Measurements from ENCODE around the gene PDHX. TPM values are rescaled to one million over a fixed set of nuclear protein-coding genes. Genes with fewer than 3 reads are reported as not detected.

PDHX gene
- total RNA-seq, 1 donor from 2014 or later: 57.9 TPM

- no peak for DNase-seq (ENCODE audit: low spot score)
These were observed 72.2 kb downstream of the PDHX start for GRCh38 chr11:34988294-34989255.

GRCh38 chr11:34990916-34991315, 74.5 kb downstream of the PDHX start:
- DNase-seq (ENCODE audit: low spot score): no peak

DNA sequence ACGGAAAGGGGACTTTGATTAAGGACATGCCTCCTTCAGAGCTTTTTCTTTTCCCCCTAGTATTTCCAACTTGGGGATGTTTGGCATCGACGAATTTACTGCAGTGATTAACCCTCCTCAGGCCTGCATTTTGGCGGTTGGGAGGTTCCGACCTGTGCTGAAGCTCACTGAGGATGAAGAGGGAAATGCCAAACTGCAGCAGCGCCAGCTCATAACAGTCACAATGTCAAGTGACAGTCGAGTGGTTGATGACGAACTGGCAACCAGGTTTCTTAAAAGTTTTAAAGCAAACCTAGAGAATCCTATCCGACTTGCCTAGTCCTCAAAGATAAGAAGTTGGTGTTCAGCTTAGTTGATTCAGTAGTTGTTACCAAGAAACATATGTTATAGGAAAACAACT, 78.4 kb downstream of the PDHX start:
- no peak for DNase-seq (ENCODE audit: low spot score)

DNA sequence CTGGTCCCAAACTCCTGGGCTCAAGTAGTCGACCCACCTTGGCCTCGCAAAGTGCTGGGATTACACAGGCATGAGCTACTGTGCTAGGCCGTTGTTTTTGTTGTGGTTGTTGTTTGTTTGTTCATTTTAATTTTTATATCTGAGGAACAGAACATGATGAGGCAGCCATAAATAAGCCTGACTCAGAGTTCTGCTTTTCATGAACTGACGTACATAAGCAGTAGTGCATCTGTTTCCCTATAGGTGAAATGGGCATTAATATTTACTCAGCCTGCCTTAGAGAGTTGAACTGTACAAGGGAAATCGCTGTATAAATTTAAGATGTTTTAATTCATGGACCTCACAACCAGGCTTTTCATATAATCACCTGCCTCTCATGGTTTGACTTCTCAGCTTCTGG, 80.5 kb downstream of the PDHX start:
- no peak for DNase-seq (ENCODE audit: low spot score)

GRCh38 chr11:34997952-34998528, 81.6 kb downstream of the PDHX start:
- DNase-seq (ENCODE audit: low spot score): no peak

GRCh38 chr11:34999453-34999852, 83.0 kb downstream of the PDHX start:
- DNase-seq (ENCODE audit: low spot score): no peak

GRCh38 chr11:35003186-35003585, 86.8 kb downstream of the PDHX start:
- DNase-seq (ENCODE audit: low spot score): no peak

GRCh38 chr11:35003658-35004057, 87.2 kb downstream of the PDHX start:
- DNase-seq (ENCODE audit: low spot score): no peak

DNA sequence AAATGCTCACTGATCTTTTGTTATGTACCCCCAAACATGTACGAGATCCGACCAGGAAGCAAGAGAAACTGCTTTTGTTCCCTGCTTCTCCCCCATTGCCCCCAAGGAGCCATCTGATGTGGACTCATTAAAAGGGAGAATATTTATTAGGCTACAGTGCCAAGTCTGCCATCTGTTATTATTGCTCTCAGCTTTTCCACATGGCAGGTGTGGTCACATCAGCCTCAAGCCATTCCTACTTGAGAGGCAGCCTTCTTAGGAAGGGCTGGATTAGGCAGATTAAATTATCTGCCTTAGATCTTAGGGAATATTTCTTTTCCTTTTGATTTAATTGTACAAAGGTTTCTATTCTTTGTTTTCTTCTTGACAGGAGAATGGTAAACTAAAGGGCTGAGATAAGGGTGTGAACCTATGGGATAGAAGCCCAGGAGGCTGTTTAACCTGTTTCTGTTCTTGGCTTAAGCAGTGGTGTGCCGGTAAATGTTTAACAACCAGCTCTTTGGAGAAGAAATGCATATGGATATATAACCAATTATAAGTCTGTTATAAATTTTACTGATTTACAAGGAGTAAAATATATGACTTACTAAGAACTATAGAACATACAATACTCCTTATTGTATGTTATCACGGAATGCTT, 88.8 kb downstream of the PDHX start:
- no peak for DNase-seq (ENCODE audit: low spot score)

DNA sequence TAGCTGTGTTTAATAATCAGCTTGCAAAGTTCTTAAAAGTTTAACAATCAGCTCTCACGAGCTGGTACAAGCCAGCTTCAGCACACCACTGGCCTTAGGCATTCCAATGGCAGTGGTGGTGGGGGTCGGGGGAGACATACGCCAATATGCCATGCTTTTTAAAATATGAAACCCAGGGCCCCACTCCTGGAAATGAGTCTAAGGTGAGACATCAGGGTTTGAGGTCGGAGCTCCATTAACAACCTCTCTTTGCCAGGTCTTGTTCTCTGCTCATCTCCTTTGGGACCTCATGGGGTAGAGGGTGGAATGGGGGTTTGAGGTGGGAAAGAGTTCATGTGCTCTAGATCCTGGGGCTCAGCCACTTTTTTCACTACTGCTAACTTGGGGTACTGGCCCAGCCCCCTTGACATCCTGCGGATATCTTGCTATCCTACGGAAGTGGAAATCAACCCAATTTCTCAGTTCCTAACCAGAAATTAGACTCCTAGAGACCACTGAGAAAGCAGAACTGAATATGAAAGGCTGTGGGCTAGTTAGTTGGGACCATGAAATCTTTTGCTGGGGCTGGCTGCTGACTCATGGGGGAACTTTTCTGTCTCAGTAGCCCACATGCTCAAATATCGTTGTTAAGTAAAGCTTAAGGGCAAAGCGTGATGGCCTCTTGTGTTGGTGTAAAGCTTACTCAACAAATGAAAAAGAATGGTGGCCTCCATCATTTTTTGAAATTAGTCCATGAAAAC, 90.1 kb downstream of the PDHX start:
- DNase-seq (ENCODE audit: low spot score): no peak

DNA sequence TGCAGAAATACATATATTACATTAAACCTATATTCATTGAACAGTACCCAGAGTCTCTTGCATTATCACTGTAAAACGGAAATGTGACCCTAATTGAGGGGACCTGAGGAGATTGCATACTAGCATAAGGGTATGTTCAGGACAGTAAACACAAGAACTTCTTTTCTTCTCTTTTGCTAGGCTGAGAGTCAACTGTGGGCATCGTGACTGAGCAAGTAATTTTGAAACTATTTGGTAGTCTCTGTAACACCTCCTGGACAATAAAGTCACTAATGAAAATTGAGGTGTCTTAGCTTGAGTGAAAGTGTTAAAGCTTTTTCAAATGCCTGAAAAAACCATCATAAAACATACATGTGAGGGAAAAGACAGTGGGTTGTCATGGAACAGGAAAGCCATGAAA, 90.9 kb downstream of the PDHX start:
- no peak for DNase-seq (ENCODE audit: low spot score)

- no peak for DNase-seq (ENCODE audit: low spot score)
These were observed 92.9 kb downstream of the PDHX start for GRCh38 chr11:35009191-35009943.

DNA sequence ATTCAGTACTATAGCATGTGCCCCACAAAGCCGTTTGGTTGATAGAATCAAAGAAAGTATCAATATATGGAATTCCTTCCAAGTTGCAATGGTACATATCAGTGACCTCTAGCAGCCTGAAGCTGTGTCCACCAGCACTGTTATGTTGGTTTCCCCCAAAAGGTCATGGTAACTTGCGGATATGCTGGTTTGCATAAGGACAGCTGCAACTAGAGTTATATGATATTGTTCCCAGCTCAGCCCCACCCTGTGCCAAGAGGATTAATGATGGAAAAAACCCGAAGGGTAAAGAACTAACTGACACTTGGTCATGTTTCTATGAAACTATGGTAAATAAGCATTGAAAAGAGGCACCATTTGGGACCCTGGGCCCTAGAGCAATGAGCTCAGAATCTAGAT, 93.5 kb downstream of the PDHX start:
- DNase-seq (ENCODE audit: low spot score): no peak

GRCh38 chr11:35010654-35011053, 94.2 kb downstream of the PDHX start:
- DNase-seq (ENCODE audit: low spot score): no peak

GRCh38 chr11:35011389-35011788, 95.0 kb downstream of the PDHX start:
- DNase-seq (ENCODE audit: low spot score): no peak

DNA sequence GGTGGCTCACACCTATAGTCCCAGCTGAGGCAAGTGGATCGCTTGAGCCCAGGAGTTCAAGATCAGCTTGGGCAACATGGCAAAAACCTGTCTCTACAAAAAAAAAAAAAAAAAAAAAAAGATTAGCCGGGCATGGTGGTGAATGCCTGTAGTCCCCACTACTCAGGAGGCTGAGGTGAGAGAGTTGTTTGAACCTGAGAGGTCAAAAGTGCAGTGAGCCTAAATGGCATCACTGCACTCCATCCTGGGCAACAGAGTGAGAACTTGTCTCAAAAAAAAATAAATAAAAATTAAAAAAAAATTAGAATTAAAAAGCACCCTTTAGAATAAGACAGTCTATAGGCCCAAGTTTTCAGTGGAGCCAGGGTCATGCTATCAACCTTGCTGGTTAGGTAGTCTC, 95.5 kb downstream of the PDHX start:
- DNase-seq (ENCODE audit: low spot score): no peak

- no peak for DNase-seq (ENCODE audit: low spot score)
These were observed 96.2 kb downstream of the PDHX start for GRCh38 chr11:35012467-35013191.

DNA sequence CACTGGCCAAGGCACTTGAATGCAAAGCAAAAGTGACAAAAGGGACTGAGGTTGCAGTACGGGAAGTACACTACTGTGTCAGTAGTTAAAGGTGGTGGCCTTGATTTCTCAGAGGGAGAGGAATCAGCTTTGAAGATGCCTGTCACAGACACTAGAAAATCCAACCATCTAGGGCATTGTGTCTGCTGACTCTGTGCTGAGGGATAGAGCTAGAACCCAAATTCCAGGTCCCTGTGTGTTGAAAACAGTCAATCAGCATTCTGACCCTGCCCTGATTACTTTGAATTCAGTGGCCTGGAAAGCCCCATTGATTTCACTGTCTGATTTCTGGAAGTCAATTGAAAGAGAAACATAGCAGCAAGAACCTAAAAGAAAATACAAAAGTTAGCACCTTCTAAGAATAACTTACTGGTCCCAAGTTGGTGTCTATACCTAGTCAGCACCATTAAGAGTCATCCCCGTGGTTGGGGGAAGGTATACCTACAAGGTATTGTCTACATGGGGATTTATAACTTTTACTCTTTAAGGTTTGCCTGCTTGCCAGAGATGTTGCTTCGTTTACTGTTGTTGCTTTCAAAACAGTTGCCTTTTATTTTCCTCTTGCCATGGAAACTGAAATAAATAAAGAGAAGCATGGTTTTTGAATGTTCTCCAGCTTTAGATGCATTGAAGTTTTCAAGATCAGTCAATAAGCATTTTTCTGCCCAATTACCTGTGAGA, 97.3 kb downstream of the PDHX start:
- DNase-seq (ENCODE audit: low spot score): no peak

- DNase-seq (ENCODE audit: low spot score): no peak
These were observed 97.9 kb downstream of the PDHX start for GRCh38 chr11:35014346-35014745.
